ENCODE results near the gene NCAM2.

NCAM2 gene

GRCh38 chr21:21466752-21467151 lies 468.5 kb downstream of the NCAM2 start:
- DNase-seq, result no peak

DNA sequence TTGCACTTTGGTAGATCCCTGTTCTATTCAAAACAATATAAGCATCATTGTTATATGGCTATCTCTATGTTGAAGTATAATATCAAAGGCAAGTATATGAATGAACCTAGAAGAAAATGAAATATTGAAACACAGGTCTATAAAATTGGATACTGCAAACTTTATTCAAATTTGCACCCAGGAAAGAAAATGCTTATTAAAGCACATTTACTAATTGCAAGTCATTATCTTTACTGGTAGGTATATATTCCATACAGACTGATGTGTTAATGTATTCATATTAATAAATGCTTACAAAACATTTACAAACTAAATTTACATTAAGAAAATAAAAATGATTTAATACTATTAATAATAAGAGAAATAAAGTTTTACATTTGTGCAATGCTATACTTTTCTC lies 469.8 kb downstream of the NCAM2 start:
- no peak for DNase-seq

DNA sequence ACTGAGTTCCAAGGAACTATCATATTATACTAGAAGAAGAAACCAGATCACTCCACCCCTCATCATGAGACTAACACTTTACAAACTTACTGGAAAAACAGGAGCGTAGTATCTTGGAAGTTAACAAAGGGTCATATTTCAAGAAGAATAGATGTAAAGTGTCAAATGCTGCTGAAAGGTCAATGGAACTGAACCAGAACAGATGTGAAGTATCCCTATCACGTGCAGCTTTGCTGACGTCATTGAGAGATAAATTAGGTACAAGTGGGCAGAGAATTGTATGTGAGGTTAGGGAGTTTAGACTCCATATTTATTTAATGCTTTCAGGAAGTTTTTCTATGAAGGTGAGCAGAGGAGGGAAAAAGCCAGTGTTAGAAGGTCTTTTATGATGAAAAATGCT lies 483.0 kb downstream of the NCAM2 start:
- DNase-seq, result no peak

DNA sequence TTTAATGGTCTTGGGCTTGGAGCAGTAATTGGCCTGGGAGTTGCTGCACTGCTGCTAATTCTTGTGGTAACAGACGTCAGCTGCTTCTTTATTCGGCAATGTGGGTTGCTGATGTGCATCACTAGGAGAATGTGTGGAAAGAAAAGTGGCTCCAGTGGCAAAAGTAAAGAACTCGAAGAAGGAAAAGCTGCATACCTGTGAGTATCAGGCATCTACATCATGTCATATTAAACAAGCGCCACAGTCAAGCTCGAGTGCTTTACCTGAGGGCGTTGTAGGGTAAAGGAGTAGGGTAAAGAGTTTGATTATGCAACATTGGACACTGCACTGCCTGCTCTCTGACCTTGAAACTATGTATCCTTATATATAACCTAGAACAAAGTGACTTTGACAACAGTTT lies 510.6 kb downstream of the NCAM2 start:
- DNase-seq, result no peak

GRCh38 chr21:21530680-21531079 lies 532.5 kb downstream of the NCAM2 start:
- no peak for DNase-seq

DNA sequence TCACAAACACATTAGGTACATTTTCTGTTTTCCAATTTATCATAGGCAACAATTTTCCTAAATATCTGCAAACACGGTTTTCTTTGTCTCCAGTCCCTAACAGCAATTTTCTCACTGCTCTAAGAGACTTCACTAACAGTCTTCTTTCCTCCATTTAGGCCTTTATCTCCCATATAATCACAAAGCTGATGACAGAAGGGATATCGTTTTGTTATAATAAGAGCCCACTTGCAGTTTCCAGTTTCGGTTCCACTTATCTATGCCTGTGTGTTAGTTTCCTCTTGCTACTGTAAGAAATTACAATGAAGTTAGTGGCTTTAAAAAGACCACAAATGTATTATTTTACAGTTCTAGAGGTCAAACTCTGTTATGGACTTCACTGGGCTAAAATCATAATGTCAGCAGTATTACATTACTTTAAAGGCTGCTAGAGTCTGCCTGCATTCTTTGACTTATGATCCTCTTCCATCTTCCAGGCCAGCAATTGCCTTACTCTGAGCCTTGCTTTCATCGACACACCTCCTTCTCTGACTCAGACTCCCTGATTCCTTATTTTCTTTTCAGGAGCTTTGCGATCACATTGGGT lies 549.3 kb downstream of the NCAM2 start:
- no peak for DNase-seq

GRCh38 chr21:21559285-21560045 lies 561.3 kb downstream of the NCAM2 start:
- no peak for DNase-seq

All from stimulated activated CD4-positive, alpha-beta T cell treated with anti-CD3 and anti-CD28 coated beads, Interleukin-2, amount 100 ng/mL, for 24 hours (primary cell).